Mammary epithelial cell (primary cell): ENCODE data around the gene MYMK.

Source experiments
- CTCF ChIP-seq, 2 donors: IDR thresholded peaks in 1 of 2; conservative IDR thresholded peaks in 1 of 2; 2 replicates each; pipeline ENCODE4 v1.5.1; 2011 to 2012; ENCODE audit warnings: inconsistent platforms in 2 of 2, low read length in 2 of 2, mild to moderate bottlenecking in 2 of 2, control low read depth in 1 of 2, low read depth in 1 of 2; ENCODE audit not compliant: insufficient read depth in 1 of 2; ENCODE audit errors: extremely low read depth in 1 of 2
- EZH2 ChIP-seq: IDR thresholded peaks from 2 replicates; pipeline ENCODE4 v1.6.1; 2012; ENCODE audit warnings: low read length, inconsistent platforms, borderline replicate concordance

- TF ChIP-seq CTCF (conservative IDR thresholded peaks at IDR 0.05 in 1 of 2, IDR thresholded peaks at IDR 0.05 in 1 of 2; ENCODE audit: extremely low read depth in 1 of 2, insufficient read depth in 1 of 2, low read depth in 1 of 2, low read length in 2 of 2), result no peak
- TF ChIP-seq EZH2, result no peak
These were observed 39.9 kb downstream of the MYMK start for GRCh38 chr9:133484671-133485437.
